Hematopoietic multipotent progenitor cell treated with erythropoietin and hydrocortisone succinate and interleukin-3 and kit ligand, for 15 days (in vitro differentiated cells): ENCODE measurements around the gene TSG101.
A peak's percentile ranks its signal among the peaks of the same experiment; 100 is the strongest.

ENCODE experiments used
- DNase-seq: peaks from one replicate; pipeline ENCODE4 v3.0.0-alpha.2; 2015; ENCODE audit warnings: low spot score

Gene TSG101, protein sequence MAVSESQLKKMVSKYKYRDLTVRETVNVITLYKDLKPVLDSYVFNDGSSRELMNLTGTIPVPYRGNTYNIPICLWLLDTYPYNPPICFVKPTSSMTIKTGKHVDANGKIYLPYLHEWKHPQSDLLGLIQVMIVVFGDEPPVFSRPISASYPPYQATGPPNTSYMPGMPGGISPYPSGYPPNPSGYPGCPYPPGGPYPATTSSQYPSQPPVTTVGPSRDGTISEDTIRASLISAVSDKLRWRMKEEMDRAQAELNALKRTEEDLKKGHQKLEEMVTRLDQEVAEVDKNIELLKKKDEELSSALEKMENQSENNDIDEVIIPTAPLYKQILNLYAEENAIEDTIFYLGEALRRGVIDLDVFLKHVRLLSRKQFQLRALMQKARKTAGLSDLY

DNA sequence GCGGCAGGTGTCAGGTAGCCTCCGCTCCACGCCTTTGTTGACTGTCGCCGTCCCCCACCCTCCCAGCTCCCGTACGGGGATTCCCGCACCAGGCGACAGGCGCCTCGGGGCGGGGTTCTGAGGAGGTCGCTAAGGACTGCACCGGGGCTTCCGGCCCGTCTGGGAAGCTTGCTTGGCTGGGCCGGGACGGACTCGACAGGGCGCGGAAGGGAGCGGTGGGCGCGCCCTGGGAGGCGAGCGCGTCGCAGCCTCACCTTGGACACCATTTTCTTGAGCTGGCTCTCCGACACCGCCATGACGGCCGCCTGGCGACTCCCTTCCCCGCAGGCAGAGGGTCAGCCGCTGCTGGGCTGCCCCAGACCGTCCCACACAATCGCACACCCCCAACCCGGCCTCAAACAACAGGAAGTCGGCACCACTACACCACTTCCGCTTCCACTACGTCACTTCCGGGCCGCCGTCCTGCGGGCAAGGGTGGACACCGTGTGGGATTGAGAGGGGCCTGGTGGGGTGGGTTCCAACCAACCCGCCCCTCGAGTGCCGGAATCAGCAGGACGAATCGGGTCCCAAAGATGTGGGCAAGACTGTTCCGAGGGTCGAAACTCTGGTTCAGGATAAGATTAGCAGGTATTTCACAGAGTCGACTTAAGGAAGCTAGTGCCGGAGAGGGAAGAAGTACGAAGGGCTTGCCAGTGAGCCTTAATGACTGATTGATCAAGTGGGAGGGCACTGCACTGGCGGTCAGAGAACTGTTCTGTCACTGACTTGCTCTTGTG lies at the start of gene TSG101:
Gene TSG101, minus strand, starts transcription at position 422 of the 776 bp plus-strand sequence. Its CDS starts 126 bp downstream, at position 296.
- peak; percentile 90 for DNase-seq

- no peak for DNase-seq
These were observed 48.6 kb upstream of the TSG101 start for GRCh38 chr11:18575361-18575760.

GRCh38 chr11:18567081-18567480 lies 40.3 kb upstream of the TSG101 start:
- no peak for DNase-seq

DNA sequence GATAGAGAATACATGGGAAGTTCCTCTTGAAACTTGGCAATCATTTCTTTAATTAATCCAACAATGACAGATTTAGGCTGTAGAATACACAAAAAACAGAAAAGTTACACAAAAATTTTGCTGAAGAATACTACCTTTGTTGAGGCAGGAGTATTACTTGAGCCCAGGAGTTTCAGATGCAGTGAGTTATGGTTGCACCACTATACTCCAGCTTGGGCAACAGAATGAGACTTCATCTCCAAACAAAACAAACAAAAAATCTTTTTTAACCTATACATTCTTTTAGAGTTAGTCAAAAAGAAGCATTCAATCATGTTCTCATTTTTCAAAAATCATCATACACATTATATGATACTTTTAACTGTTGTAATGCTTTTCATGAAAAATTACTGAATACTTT lies 39.7 kb upstream of the TSG101 start:
- no peak for DNase-seq

- DNase-seq = no peak
These were observed 37.4 kb upstream of the TSG101 start for GRCh38 chr11:18564149-18564548.

GRCh38 chr11:18563090-18563730 lies 36.5 kb upstream of the TSG101 start:
- no peak for DNase-seq

GRCh38 chr11:18548001-18548400 lies 21.3 kb upstream of the TSG101 start:
- DNase-seq = no peak

GRCh38 chr11:18540207-18541009 lies 13.7 kb upstream of the TSG101 start:
- peak; percentile 35 for DNase-seq

DNA sequence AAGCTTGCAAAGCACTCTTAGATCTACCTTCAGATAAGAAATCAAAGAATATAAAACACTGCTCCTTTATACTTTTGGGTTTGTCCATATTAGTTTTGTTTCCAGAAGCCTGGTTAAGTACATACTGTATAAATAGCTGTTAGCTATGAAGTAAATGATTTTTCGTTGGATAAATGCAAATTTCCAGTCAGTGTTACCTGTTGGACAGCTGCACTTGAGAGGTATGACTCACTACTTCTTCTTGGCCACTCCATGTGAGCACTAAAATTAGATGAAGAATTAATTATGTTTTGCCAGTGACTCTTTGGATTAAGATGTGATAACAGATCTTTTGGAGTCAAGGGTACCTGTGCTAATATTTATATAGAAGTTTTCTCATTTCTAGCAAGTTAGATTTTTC lies 9.5 kb upstream of the TSG101 start:
- no peak for DNase-seq

DNA sequence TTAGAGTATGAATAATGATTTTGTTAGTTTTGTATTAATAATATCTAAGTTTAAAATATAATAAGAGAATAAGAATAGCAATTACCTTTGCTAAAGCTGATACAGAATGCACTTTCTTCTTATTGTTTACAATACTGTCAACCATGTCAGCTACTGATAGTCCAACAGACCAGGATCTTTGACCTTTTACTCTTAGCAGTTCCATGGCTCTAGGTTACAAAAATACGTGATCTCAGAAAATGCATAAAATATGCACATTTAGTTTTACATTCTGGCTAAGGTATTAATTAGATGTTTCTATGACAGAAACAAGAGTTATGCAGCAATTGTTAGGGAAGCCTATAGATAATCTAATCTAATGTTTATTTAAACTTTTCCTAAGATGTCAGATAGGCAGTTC lies 7.5 kb upstream of the TSG101 start:
- no peak for DNase-seq

- DNase-seq = no peak
These were observed 6.6 kb upstream of the TSG101 start for GRCh38 chr11:18533365-18533764.

- DNase-seq = no peak
These were observed 770 bp upstream of the TSG101 start for GRCh38 chr11:18527512-18527911.

DNA sequence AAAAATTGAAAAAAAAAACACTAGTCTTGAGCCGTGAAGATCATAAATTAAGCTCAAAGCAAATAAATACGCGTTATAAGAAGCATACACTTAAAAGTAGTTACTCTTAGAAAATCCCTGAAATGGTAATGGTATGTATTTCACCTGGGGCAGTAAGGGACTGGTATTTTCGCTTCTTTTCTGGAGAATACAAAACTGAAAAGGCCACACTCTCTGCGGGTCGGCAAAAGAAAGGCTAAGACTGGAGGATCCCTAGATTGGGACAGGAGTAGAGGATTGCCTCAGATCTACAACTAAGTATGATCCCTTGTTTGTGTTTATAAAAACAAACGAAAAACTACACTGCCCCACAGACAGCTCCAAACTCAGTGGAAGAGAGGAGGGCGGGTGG lies 617 bp downstream of the TSG101 start:
- no peak for DNase-seq

GRCh38 chr11:18524248-18524647 lies 2.5 kb downstream of the TSG101 start:
- DNase-seq = no peak

GRCh38 chr11:18523084-18523483 lies 3.7 kb downstream of the TSG101 start:
- no peak for DNase-seq

- DNase-seq = no peak
These were observed 4.4 kb downstream of the TSG101 start for GRCh38 chr11:18522388-18522787.

GRCh38 chr11:18521122-18521521 lies 5.6 kb downstream of the TSG101 start:
- no peak for DNase-seq

DNA sequence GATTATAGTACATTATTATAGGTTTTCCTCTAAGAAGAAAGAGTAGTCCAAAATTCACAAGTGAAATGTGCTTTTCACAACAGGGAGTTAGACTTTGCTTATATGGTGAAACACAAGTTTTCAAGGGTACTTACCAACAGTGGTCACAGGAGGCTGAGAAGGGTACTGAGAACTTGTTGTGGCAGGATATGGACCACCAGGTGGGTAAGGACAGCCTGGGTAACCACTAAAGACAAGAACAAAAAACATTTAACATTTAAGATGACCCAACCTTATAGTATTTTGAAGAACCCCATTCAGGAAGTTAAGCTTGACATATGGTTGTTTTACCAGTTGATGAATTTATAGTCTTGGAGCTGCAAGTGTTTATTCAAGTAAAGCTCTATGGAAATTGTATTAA lies 24.4 kb downstream of the TSG101 start:
- no peak for DNase-seq

GRCh38 chr11:18501629-18502028 lies 25.1 kb downstream of the TSG101 start:
- no peak for DNase-seq

DNA sequence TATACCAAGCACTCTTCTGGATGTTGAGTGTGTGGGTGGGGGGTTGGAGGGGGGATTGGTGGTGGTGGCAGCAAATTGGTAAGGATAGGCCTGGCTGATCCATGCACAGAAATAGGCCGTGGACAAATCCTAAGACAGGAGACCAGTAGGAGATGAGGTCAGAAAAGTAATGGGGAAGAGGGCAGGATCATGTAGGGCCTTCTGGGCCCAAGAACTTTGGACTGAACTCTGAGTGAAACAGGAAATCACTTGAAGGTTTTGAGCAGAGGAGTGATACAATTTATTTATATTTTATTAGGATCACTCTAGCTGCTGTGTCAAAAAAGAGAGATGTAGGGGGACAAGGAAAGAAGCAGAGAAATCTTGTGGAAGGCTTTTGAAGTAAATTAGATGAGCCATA lies 28.7 kb downstream of the TSG101 start:
- no peak for DNase-seq

DNA sequence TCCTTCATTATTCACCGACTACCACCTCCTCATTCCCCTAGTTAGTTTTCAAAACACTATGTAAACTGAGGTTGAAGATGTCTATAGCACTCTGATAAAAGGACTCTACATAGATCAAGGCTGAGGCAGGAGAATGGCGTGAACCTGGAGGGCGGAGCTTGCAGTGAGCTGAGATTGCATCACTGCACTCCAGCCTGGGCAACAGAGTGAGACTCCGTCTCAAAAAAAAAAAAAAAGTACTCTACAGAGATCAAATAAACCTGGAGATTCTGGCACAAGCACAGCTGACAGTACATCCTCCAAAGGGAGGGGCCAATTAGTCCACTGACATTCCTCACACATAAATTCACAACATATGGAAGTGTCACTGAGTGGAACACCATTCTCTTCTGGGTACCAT lies 31.0 kb downstream of the TSG101 start:
- no peak for DNase-seq

DNA sequence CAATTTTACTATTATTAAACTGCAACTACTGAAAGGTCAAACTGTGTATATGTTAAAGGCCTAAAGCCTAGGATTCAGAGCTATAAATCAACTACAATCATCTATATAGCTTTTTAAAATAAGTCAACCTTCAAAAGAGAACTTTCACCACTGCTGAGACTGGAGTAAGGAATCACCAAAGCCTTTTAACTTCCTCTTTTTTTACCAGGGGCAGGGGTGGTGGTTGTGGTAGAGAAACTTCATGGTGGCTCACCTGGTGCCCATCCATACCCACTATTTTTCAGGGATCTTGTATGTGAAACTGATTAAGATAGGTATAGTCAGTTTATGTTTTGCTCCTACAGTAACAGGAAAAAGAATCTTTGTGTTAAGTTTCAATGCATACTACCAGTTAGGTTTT lies 31.5 kb downstream of the TSG101 start:
- no peak for DNase-seq
